Esophagus muscularis mucosa (tissue), 4 donors: ENCODE measurements around the gene ADGRB2. TPM values are rescaled to one million over a fixed set of nuclear protein-coding genes. Genes with fewer than 3 reads are reported as not detected.

Source experiments
- DNase-seq: peaks from one replicate; pipeline ENCODE4 v3.0.0-alpha.2; 2017; ENCODE audit errors: extremely low spot score
- H3K27ac ChIP-seq, 4 donors: fragments of 200-600 bp; sonication (generic); replicated peaks in 1 of 4; 1 replicate in 3 of 4; 2 replicates in 1 of 4; pipeline ENCODE4 v1.5.1; 2016 to 2019; ENCODE audit warnings: mild to moderate bottlenecking in 1 of 4
- H3K27me3 ChIP-seq, 4 donors: fragments of 200-600 bp; sonication (generic); one replicate each; pipeline versions ENCODE4 v1.5.1 to v1.6.0; 2016 to 2019
- H3K36me3 ChIP-seq, 4 donors: fragments of 200-600 bp; sonication (generic); one replicate each; pipeline ENCODE4 v1.5.1; 2016 to 2019
- H3K4me1 ChIP-seq, 4 donors: fragments of 200-600 bp; sonication (generic); one replicate each; pipeline ENCODE4 v1.5.1; 2016 to 2019
- H3K4me3 ChIP-seq, 4 donors: fragments of 200-600 bp; sonication (generic); 1 replicate in 2 of 4; 2 replicates in 2 of 4; pipeline ENCODE4 v1.5.1; 2016 to 2019; ENCODE audit warnings: mild to moderate bottlenecking in 4 of 4, moderate library complexity in 1 of 4
- H3K9me3 ChIP-seq, 4 donors: fragments of 200-600 bp; sonication (generic); 1 replicate in 3 of 4; 2 replicates in 1 of 4; pipeline ENCODE4 v1.5.1; 2016 to 2019
- EP300 ChIP-seq: sonication (generic); formaldehyde crosslinking; IDR thresholded peaks from one replicate; pipeline ENCODE4 v1.6.1; 2017; ENCODE audit warnings: antibody characterized with exemption
- POLR2A ChIP-seq: fragments of 450-650 bp; IDR thresholded peaks from one replicate; pipeline ENCODE4 v1.6.1; 2017; ENCODE audit warnings: antibody characterized with exemption, moderate library complexity, mild to moderate bottlenecking, low read depth
- POLR2AphosphoS5 ChIP-seq, 2 donors: sonication (generic); formaldehyde crosslinking; IDR thresholded peaks; one replicate each; pipeline ENCODE4 v1.6.1; 2017; ENCODE audit warnings: antibody characterized with exemption in 2 of 2
- WGBS: methylation state at CpG from one replicate; pipeline ENCODE4 v1.1.5; 2018; 5-methylcytosine and 5-hydroxymethylcytosine counted together
- intact Hi-C: fragments of 100-400 bp; cut with DNase I; formaldehyde crosslinking; loops from one replicate; pipeline ENCODE4 v1.15.1; 2023
- total RNA-seq, 4 donors: library from RNA; depleted of rRNA; stranded (reverse); fragments of >200 nt; gene quantifications; one replicate each; pipeline versions ENCODE4 v1.1.0 to v1.2.1, GENCODE V29; 2016
- TF ChIP-seq, protein P1 (sequence below), 3 experiments: fragments of 200-600 bp in 2 of 3; fragments of 450-650 bp in 1 of 3; sonication (generic) in 2 of 3; IDR thresholded peaks; one replicate each; pipeline ENCODE4 v1.5.1; 2017 to 2019; ENCODE audit warnings: antibody characterized with exemption in 3 of 3, mild to moderate bottlenecking in 2 of 3, moderate library complexity in 1 of 3

ADGRB2 gene
- total RNA-seq, 4 donors from 2014 or later, result 0.83 to 4.2 (median 2.1) TPM

DNA sequence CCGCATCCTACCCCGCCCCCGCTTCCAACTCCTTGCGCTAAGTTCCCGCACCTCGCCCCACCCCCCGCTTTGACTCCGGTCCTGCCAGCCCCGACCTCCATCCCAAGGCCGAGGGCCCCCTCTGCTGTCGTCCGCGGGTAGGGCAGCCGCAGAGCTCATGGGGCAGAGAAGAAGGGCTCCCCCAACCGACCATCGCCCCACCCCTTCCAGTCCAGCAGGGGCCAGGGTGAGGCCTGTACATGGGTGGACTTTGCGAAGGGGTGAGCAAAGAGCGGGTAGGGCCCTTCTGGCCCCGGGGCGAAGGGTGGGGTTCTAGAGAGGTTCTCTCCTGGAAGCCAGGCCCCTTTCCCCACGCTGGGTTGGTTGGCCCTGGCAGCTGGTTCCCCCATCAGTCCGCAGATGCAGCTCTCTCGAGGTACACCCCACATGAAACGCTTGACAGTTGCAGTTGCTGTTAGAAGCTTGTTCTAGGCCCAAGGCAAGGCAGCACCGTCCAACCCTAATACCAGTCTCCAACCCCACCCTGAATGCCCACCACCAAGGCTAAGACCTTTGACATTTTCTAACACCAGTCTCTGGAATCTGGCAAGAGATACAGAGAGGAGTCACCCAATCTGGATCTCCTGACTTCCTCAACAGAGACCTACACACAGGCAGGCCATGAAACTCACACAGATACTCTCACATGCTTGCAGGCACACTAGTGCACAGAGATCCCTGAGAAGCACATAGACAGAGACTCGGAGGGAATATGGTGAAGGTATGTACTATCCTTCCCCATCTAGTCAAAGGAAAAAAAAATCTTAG, 25.3 kb upstream of the ADGRB2 start:
- H3K36me3 ChIP-seq, result no peaks in the 10 kb centered on the region
- peak in 1 of 2 donors; percentile 60 for TF ChIP-seq POLR2AphosphoS5 (IDR thresholded peaks at IDR 0.05)
- no peak for TF ChIP-seq EP300
- no peak for TF ChIP-seq POLR2A
- TF ChIP-seq, protein P1, sequence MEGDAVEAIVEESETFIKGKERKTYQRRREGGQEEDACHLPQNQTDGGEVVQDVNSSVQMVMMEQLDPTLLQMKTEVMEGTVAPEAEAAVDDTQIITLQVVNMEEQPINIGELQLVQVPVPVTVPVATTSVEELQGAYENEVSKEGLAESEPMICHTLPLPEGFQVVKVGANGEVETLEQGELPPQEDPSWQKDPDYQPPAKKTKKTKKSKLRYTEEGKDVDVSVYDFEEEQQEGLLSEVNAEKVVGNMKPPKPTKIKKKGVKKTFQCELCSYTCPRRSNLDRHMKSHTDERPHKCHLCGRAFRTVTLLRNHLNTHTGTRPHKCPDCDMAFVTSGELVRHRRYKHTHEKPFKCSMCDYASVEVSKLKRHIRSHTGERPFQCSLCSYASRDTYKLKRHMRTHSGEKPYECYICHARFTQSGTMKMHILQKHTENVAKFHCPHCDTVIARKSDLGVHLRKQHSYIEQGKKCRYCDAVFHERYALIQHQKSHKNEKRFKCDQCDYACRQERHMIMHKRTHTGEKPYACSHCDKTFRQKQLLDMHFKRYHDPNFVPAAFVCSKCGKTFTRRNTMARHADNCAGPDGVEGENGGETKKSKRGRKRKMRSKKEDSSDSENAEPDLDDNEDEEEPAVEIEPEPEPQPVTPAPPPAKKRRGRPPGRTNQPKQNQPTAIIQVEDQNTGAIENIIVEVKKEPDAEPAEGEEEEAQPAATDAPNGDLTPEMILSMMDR (IDR thresholded peaks at IDR 0.05), result peak in 2 of 3 experiments; percentile 94 to 98
- WGBS, result 30% methylated on average over 6 of the region's 26 CpGs
- H3K9me3 ChIP-seq, result no peaks in the 10 kb centered on the region
- DNase-seq, result peak; percentile 99
- H3K27me3 ChIP-seq, result peaks cover 0 to 5% (median 0%) of the 10 kb centered on the region in 4 donors
- peak overlapping the region; percentile 71 to 79 (median 74) for H3K27ac ChIP-seq
- H3K4me3 ChIP-seq, result peak overlapping the region; percentile 64 to 67 (median 67)
- peaks cover 4 to 23% (median 18%) of the 10 kb centered on the region in 4 donors for H3K4me1 ChIP-seq
- intact Hi-C loops, result loop anchor here (1.0 to 10.0 kb wide), 5 partner anchors 27 to 227 kb away; no protein-coding TSS in a partner anchor

DNA sequence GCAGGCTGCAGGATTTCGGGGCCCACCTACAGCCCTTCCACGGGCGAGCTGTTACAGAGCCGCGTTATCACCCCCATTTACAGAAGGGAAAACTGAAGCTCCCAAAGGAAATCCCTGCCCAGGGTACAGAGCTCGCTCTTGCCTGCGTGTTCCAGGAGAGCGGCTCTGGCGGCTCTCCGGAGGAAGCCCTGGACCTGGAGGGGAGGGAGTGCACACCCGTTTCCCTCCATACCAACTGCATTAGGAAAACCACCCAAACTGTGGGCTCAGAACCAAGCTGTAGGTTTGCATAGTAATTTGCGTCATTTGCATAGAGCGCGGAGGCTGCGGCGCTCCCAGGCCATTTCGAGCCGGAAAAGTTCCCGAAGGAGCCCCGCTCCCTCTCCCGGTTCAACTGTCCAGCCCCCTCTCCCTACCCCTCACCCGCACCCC, 24.7 kb upstream of the ADGRB2 start:
- H3K36me3 ChIP-seq, result no peaks in the 10 kb centered on the region
- intact Hi-C loops, result loop anchor here (1.0 to 10.0 kb wide), 5 partner anchors 26 to 227 kb away; no protein-coding TSS in a partner anchor
- no peak for DNase-seq

DNA sequence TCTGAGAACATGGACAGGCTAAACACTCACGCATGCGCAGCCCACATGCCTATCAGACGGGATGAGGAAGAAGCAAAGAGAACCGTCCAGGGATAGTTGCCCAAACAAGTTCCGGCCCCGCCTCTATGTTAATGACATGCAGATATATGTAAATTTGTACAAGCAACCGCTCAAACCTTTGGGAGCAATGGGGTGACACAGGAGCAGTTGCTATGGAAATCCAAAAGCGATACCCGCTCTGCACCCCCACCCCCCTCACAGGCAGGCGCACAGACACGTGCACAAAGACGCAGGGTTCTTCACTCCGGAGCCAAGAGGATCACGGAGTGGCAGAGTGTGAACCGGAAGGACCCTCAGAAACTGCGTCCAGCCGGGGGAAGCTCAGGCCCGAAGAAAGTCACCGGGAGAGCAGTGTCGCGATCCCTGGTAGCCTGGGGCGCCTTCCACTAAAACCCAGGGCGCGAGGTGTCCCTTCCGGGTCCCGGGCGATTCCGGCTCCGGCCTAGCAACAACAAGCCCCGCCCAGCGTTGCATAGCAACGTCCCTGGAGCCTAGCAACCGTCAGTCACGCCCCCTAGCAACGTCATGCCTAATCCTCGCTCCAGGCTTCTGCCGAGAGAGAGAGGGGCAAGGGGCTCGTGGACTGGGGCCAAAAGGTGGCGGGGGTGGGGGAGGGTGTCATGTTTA, 24.1 kb upstream of the ADGRB2 start:
- DNase-seq, result peak; percentile 97
- H3K4me3 ChIP-seq, result peak overlapping the region; percentile 64 to 67 (median 67)
- H3K9me3 ChIP-seq, result no peaks in the 10 kb centered on the region
- H3K27me3 ChIP-seq, result no peaks in the 10 kb centered on the region
- WGBS, result 13% methylated on average over 14 of the region's 39 CpGs
- TF ChIP-seq POLR2AphosphoS5 (IDR thresholded peaks at IDR 0.05) (peak; percentile 7 to 64), EP300 (no peak)
- intact Hi-C loops, result loop anchor here (2.0 to 10.0 kb wide), 4 partner anchors 25 to 226 kb away; no protein-coding TSS in a partner anchor
- no peaks in the 10 kb centered on the region for H3K36me3 ChIP-seq
- H3K4me1 ChIP-seq, result peaks cover 4 to 23% (median 18%) of the 10 kb centered on the region in 4 donors
- peak overlapping the region; percentile 71 to 79 (median 74) for H3K27ac ChIP-seq

More for the DNA sequence above, 24.7 kb upstream of the ADGRB2 start:
- H3K4me1 ChIP-seq, result peaks cover 4 to 23% (median 18%) of the 10 kb centered on the region in 4 donors
- peak overlapping the region; percentile 71 to 79 (median 74) for H3K27ac ChIP-seq
- H3K27me3 ChIP-seq, result peaks cover 0 to 4% (median 0%) of the 10 kb centered on the region in 4 donors
- no peak for TF ChIP-seq POLR2AphosphoS5 (IDR thresholded peaks at IDR 0.05)
- TF ChIP-seq EP300, result no peak
- TF ChIP-seq, protein P1 (IDR thresholded peaks at IDR 0.05), result no peak
- H3K4me3 ChIP-seq, result peak overlapping the region; percentile 64 to 67 (median 67)
- 2% methylated on average over 19 of the region's 22 CpGs for WGBS
- H3K9me3 ChIP-seq, result no peaks in the 10 kb centered on the region

DNA sequence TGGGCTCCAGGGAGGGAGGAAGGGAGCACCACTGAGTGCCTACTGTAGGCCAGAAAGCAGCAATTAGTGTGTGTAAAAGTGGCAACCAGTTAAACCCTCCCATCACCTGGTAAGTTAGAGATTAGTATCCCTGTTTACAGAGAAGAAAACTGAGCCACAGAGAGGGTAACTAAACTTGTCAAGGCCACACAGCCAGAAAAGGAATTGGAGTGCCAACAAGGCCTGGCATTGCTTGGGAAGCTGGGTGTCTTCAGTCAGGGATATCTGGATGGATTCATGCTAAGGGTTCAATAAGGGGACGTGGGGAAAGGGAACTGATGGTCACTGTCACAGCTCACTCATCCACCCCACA, 23.6 kb upstream of the ADGRB2 start:
- no peak for TF ChIP-seq POLR2AphosphoS5 (IDR thresholded peaks at IDR 0.05)
- TF ChIP-seq EP300, result no peak
- no peak for TF ChIP-seq POLR2A
- TF ChIP-seq, protein P1 (IDR thresholded peaks at IDR 0.05), result no peak
- Histone ChIP-seq H3K9me3 (no peaks in the 10 kb centered on the region), H3K27ac (peak overlapping the region; percentile 71 to 79 (median 74)), H3K27me3 (no peaks in the 10 kb centered on the region), H3K4me3 (peak overlapping the region in 3 of 4 donors; percentile 64 to 67 (median 67)), H3K36me3 (no peaks in the 10 kb centered on the region), H3K4me1 (peaks cover 7 to 23% (median 19%) of the 10 kb centered on the region in 4 donors)
- intact Hi-C loops, result loop anchor here (2.0 to 10.0 kb wide), 4 partner anchors 25 to 225 kb away; no protein-coding TSS in a partner anchor
- 43% methylated on average over 1 of the region's 1 CpG for WGBS
- DNase-seq, result no peak
